Measurements from ENCODE around the gene UBE2G1. TPM values are rescaled to one million over a fixed set of nuclear protein-coding genes. Genes with fewer than 3 reads are reported as not detected.

Gene UBE2G1
- total RNA-seq, 2 donors from 2014 or later = 39.5 to 58.5 TPM

DNA sequence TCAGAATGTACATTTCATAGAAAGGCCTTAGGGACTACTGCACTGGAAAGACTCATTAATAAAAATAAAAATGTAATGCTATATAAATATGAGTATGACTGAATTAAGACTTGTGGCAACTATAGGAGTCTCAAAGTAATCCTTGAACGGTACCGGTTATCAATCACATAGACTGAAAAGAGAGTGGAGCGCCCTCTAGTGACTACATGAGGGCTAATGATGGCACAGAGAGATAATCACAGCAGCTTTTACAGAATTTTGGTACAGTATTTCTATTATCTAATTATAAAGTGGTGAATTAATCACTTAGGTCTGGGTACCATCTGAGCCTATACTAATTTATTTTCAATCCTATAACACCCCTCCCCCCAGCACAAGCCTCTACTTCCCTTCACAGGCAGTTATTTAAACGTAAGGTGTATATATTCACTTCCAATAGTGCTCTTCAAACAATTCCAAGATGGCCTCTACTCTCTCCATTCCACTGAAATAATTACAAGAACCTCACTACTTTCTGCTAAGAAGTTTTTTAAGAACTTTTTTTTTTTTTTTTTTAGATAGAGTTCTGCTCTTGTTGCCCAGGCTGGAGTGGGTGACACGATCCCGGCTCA is 62.0 kb downstream of the UBE2G1 start:
- Histone ChIP-seq H3K27me3 (no peaks in the 10 kb centered on the region), H3K9me3 (no peaks in the 10 kb centered on the region), H3K4me3 (no peak overlapping the region), H3K36me3 (peaks cover 20% of the 10 kb centered on the region), H3K4me1 (peaks cover 0 to 18% of the 10 kb centered on the region in 2 donors), H3K27ac (no peak overlapping the region)
- DNase-seq (ENCODE audit: low spot score) = no peak
- TF ChIP-seq, protein P1, sequence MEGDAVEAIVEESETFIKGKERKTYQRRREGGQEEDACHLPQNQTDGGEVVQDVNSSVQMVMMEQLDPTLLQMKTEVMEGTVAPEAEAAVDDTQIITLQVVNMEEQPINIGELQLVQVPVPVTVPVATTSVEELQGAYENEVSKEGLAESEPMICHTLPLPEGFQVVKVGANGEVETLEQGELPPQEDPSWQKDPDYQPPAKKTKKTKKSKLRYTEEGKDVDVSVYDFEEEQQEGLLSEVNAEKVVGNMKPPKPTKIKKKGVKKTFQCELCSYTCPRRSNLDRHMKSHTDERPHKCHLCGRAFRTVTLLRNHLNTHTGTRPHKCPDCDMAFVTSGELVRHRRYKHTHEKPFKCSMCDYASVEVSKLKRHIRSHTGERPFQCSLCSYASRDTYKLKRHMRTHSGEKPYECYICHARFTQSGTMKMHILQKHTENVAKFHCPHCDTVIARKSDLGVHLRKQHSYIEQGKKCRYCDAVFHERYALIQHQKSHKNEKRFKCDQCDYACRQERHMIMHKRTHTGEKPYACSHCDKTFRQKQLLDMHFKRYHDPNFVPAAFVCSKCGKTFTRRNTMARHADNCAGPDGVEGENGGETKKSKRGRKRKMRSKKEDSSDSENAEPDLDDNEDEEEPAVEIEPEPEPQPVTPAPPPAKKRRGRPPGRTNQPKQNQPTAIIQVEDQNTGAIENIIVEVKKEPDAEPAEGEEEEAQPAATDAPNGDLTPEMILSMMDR (IDR thresholded peaks at IDR 0.05) = peak; percentile 50 to 74

DNA sequence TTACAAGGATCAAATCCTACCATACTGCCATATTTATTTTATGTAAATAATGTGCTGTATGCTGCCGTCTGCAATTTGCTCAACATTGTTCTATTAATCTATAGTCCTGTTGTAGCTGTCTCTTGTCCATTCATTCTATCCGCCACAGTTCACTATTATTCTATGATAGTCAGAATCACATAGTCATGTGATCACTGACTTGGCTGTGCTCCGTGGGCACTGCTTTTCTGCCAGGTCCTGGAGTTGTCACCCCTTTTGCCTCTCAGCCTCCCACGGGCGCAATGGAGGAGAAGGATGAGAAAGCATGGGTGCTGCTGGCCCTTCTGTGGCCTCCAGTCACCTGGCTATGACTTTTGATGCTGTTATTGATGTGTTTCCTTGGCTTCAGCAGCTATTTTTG is 65.4 kb downstream of the UBE2G1 start:
- no peak for DNase-seq (ENCODE audit: low spot score)
- H3K4me1 ChIP-seq = peaks cover 0 to 6% of the 10 kb centered on the region in 2 donors
- no peak overlapping the region for H3K27ac ChIP-seq
- H3K36me3 ChIP-seq = peaks cover 10% of the 10 kb centered on the region
- H3K27me3 ChIP-seq = no peaks in the 10 kb centered on the region
- TF ChIP-seq, protein P1 (IDR thresholded peaks at IDR 0.05) = no peak
- H3K4me3 ChIP-seq = no peak overlapping the region
- H3K9me3 ChIP-seq = no peaks in the 10 kb centered on the region

DNA sequence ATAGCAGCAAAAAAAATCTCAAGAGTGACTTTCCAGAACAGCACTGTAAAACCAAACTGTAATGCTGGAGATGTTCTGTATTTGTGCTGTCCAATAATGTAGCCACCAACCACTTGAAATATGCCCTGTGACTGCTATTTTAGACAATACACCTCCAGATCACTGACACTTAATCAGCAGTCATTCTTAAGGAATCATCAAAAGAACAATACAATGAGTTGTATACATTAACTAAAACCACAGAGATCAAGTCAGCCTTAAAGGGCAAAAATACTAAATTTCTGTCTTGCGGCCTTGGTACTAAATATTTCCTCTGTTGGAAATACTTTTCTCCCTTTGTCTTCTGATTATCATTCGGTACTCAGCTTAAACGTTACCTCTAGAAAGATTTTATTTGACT is 69.1 kb downstream of the UBE2G1 start:
- H3K27ac ChIP-seq = no peak overlapping the region
- TF ChIP-seq, protein P1 (IDR thresholded peaks at IDR 0.05) = no peak
- peaks cover 12% of the 10 kb centered on the region for H3K36me3 ChIP-seq
- no peak for DNase-seq (ENCODE audit: low spot score)
- H3K4me1 ChIP-seq = no peaks in the 10 kb centered on the region
- no peaks in the 10 kb centered on the region for H3K27me3 ChIP-seq
- H3K9me3 ChIP-seq = no peaks in the 10 kb centered on the region
- H3K4me3 ChIP-seq = no peak overlapping the region

DNA sequence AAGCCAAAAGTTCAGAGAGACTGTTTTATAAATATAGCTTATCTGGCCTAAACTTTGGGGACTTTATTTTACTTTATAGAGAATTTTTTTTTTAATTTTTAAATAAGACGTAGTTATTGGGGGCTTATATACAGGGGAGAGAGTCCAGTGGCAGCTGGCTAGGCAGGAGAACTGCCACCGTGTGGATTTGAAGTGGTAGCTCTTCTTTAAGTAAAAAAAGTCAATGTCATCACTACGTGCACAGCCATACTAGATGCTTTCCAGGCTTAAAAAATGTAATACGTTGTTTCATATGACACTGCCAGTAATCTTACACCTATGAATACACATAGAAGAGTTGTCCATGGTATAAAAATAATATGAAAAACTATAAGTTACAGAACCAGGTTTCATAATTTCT is 70.8 kb downstream of the UBE2G1 start:
- H3K27me3 ChIP-seq = no peaks in the 10 kb centered on the region
- peaks cover 15% of the 10 kb centered on the region for H3K36me3 ChIP-seq
- DNase-seq (ENCODE audit: low spot score) = no peak
- H3K4me3 ChIP-seq = no peak overlapping the region
- no peaks in the 10 kb centered on the region for H3K4me1 ChIP-seq
- TF ChIP-seq, protein P1 (IDR thresholded peaks at IDR 0.05) = no peak
- H3K27ac ChIP-seq = no peak overlapping the region
- no peaks in the 10 kb centered on the region for H3K9me3 ChIP-seq

DNA sequence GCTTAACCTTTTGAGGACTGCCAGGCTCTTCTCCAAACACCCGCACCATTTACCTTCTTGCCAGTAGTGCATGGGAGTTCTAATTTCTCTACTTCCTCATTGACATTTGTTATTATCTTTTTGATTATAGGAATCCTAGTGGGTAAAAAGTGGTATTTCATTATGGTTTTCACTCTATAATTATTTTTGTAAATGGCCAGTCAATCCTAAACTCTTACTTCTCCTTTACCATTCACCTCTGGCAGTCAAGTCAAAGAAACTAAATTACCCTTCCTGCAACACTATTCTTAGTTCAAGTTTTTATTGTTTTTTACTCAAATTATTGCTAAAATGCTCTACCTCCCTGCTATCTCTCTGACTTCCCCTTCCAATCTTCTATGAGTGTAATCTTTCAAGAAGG is 72.9 kb downstream of the UBE2G1 start:
- Histone ChIP-seq H3K36me3 (peaks cover 17% of the 10 kb centered on the region), H3K4me3 (no peak overlapping the region), H3K4me1 (no peaks in the 10 kb centered on the region), H3K27ac (no peak overlapping the region), H3K9me3 (no peaks in the 10 kb centered on the region), H3K27me3 (no peaks in the 10 kb centered on the region)
- DNase-seq (ENCODE audit: low spot score) = no peak
- TF ChIP-seq, protein P1 (IDR thresholded peaks at IDR 0.05) = no peak

DNA sequence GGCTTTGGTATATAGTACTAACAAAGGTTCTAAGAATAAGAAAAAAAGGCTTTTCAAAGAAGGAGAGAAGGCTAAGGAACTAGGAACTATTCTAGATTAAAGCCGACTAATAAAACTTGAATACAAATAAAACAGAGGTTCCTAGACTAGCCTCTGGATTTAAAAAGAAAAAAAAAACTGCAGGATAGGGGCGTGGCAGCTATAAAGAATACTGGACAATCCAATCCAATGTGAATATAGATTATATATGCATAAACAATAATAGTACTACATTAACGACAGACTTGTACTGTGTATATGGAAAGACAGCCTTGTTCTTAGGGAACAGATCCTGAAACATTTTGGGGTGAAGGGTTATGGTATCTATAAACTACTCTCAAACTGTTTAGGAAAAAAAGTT is 78.8 kb downstream of the UBE2G1 start:
- Histone ChIP-seq H3K27ac (no peak overlapping the region), H3K4me1 (no peaks in the 10 kb centered on the region), H3K36me3 (peaks cover 16% of the 10 kb centered on the region), H3K4me3 (no peak overlapping the region), H3K9me3 (no peaks in the 10 kb centered on the region), H3K27me3 (no peaks in the 10 kb centered on the region)
- DNase-seq (ENCODE audit: low spot score) = no peak
- TF ChIP-seq, protein P1 (IDR thresholded peaks at IDR 0.05) = no peak
